NCI-H187 (cell line): Measurements from ENCODE around the gene OR2T11.
"Not testable (repeated sequence)": the region's sequence is repeated elsewhere in the genome, so short reads cannot be mapped to it uniquely, and the experiment has no call there.

ENCODE experiments used
- DNase-seq, 2 experiments: peaks; one replicate each; lab custom pipeline; 2025; lab: John Stamatoyannopoulos, UW

Gene OR2T11

DNA sequence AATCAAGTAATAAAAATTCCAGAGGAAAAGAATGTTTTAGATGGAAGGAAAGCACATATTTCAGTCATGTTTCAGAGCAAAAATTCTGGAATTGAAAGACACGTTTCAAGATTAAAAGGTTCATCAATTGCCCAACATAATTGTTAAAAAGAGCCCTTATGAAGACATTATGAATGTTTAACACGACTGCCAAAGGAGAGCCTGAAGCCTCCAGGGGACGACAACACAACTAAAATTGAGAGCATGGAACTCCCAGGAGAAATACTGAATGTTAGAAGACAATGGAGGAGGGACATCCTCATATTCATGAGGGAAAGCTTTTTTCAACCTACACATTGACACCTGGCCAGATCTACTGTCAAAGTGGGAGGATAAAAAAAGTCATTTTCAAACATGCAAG is 16.0 kb downstream of the OR2T11 start:
- no peak for DNase-seq

DNA sequence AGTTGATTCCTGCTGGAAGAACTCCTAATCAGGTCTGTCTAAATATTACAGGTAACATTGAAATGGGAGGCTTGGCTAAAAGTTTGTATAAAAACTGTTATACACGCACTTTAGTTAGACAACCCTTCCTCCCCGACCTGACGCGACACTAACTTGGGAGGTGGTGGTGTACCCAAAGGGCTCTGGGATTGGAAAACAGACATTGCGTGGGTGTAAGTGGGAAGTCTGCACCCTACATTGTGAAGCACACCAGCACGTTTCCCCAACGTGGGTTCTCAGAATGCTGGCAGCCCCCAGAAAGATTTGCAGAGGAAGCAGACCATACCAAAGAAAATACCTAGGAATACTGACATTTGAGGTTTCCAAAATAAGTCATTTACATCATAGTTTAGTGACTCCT is 16.8 kb downstream of the OR2T11 start:
- no peak for DNase-seq

- DNase-seq: no peak
Observed at GRCh38 chr1:248613742-248614141, 21.1 kb downstream of the OR2T11 start.

DNA sequence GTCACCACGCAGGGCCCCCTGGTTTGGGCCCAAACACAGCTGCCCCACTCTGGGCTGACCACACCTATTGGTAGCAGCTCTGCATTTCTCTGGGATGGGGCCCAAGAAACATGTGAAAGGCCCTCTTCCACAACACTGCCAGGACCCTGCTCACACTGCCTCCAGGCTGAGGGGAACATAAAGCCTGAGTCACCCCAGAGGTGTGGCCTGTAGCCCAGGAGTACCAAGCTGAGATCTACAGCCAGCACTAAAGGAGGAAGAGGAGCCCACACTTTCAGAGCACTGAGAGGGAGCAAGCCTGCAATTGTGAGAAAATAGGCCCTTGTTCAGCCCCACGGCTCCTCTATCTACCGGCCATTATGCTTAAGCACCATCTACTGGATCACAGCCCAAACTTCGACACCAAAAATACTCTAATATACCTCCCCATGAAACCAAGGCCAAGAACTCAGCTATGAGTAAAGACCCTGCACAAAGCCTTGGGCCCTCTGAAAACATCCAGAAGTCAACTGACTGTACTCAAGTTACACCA is 22.9 kb downstream of the OR2T11 start:
- no peak for DNase-seq

GRCh38 chr1:248610301-248610700 is 24.6 kb downstream of the OR2T11 start:
- DNase-seq: no peak

DNA sequence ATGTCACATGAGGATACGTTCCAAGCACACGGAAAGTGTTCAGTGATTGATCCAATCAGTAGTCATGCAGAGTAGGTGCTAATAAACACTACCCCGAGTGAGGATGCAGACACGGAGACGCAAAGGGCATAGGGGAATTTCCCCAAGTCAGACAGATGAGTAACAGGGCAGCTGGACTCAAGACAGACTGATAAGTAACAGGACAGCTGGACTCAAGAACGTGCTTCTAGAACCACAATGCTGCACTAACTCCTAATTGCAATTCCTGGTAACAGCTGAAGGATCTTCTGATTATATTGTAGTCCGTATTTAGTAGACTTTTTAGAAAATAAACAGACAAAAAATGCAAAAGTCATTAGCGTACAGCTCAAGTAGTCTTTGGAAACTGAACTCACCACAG is 35.5 kb downstream of the OR2T11 start:
- DNase-seq: no peak

GRCh38 chr1:248597589-248597988 is 37.3 kb downstream of the OR2T11 start, which contains the start of gene OR2T10:
TSS of gene OR2T10 (minus strand) at chr1:248597700. CDS start at chr1:248593768, 3,932 bp downstream.
- DNase-seq: no peak

DNA sequence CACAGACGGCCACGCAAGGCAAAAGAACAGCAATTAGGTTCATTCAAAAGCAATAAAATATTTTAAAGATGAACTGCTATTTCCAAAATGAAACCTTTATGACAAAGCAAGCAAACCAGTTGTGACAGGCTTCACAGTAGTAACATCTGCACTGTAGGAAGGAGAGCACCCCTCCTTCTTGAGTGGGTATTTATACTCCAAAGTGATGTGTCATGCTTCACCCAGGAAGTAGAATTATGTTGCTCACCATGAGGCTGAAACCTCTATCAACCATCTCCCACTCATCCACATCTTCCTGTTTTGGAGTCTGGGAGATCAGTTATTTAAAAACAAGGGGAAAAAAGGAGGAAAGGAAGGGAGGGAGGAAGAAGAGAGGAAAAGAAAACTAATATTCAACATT is 38.3 kb downstream of the OR2T11 start:
- no peak for DNase-seq

DNA sequence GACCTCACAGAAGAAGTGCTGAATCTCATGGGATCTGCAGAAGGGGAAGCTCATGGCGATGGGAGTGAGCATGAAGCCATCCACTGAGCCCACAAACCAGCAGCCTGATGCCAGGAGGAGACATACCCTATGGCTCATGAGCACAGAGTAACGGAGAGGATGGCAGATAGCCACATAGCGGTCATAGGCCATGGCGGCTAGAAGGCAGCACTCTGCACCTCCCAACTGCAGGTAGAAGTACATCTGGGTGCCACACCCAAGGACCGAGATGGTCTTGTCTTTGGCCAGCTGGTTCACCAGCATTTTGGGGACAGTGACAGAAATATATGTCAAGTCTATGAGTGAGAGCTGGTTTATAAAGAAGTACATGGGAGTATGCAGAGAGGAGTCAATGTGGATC is 41.7 kb downstream of the OR2T11 start:
- no peak for DNase-seq

DNA sequence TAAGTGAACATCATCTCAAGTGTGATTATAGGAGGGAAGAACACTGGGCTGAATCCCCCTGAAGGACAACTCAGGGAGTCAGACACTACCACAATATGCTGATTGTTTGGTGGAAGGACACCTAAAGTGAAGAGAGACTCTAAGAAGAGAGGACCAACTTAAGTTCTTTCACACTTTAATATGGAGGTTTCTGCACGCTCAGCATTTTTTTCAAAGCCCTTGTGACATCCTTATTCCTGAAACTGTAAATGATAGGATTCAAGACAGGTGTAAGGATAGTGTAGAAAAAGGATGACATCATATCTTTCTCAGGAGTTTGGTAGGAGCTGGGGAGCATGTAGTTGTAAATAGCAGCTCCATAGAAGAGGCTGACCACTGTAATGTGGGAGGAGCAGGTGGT is 42.2 kb downstream of the OR2T11 start:
- DNase-seq: no peak

GRCh38 chr1:248590055-248590454 is 44.8 kb downstream of the OR2T11 start:
- DNase-seq: no peak

DNA sequence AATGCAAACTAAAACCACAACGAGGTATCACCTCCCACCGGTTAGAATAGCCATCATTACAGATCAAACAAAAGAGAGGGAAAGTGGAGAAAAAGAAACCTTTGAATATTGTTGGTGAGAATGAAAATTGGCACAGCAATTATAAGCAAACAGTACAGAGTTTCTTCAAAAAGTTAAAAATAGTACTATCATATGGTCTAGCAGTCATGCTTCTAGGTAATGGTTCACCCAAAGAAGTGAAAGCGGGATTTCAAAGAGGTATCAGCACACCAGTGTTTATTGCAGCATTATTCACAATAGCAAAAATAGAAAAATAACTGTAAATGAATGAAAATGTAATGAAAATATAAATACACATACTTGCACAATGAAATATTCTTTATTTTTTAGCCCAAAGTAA is 45.6 kb downstream of the OR2T11 start:
- DNase-seq: no peak

- DNase-seq: no peak
Observed at GRCh38 chr1:248585266-248585665, 49.6 kb downstream of the OR2T11 start.

GRCh38 chr1:248576260-248576980 is 58.5 kb downstream of the OR2T11 start:
- no peak for DNase-seq

GRCh38 chr1:248574657-248575056 is 60.2 kb downstream of the OR2T11 start, which contains the start of gene OR2T34:
TSS of gene OR2T34 (minus strand) at chr1:248574757. CDS start at chr1:248574757, 0 bp downstream.
- not testable (repeated sequence) for DNase-seq

GRCh38 chr1:248573856-248574255 is 61.0 kb downstream of the OR2T11 start:
- not testable (repeated sequence) for DNase-seq
